GM18517 (cell line): ENCODE measurements around the gene FA2H.
A peak's percentile ranks its signal among the peaks of the same experiment; 100 is the strongest.
"Not testable (repeated sequence)": the region's sequence is repeated elsewhere in the genome, so short reads cannot be mapped to it uniquely, and the experiment has no call there.

Experiments
- ATAC-seq: cut with Tn5 transposase; IDR thresholded peaks from one replicate; pipeline ENCODE4 v1.9.1; 2021; ENCODE audit warnings: mild to moderate bottlenecking, moderate library complexity; ENCODE audit not compliant: unreplicated experiment

FA2H gene

DNA sequence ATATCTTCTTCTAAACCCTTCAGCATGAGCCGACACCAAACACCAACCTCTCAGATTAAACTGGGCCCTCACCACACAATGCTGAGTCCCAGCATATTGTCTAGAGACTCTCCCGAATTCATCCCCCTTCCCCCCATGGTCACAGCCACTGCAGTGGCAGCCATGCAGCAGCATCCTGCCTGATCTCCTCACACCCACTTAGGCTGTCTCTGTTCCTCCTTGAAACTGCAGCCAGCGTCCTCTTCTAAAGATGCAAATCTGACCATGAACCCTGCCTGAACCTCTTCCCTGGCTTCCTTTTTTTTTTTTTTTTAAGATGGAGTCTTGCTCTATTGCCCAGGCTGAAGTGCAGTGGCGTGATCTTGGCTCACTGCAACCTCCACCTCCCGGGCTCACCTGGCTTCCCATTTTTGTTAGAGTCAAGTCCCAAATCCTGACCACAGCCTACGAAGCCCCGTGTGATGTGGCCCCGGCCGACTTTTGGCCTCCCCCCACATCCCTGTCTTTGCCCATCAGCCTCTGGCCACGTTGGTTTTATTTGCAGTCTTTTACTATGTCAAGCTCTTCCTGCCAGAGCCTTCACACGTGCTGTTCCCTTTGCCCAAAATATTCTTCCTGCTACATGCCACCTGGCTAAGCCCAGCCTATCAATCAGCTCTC, 2.8 kb downstream of the FA2H start:
- peak; percentile 65 for ATAC-seq

DNA sequence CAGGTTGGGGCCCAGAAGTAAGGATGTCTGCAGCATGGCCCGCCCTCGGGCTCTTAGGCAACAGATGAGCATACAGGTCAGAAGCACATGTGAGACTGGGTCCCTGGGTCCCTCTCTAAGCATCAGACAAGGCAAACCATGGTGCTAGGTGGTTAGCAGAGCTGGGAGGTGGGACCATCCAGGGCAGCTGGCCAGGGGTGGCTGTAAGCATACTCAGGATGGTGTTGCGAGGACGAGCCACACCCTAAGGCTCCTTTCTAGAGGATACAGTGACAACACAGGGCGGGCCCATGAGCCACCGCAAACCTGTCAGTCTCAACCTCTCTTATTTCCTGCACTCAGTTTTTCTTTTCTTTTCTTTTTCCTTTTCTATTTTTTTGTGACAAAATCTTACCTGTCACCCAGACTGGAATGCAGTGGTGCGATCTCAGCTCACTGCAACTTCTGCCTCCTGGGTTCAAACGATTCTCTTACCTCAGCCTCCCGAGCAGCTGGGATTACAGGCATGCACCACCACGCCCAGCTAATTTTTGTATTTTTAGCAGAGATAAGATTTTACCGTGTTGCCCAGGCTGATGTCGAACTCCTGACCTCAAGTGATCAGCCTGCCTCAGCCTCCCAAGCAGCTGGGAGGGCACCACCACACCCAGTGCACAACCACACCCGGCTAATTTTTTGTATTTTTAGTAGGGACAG, 3.6 kb downstream of the FA2H start:
- ATAC-seq: no peak

DNA sequence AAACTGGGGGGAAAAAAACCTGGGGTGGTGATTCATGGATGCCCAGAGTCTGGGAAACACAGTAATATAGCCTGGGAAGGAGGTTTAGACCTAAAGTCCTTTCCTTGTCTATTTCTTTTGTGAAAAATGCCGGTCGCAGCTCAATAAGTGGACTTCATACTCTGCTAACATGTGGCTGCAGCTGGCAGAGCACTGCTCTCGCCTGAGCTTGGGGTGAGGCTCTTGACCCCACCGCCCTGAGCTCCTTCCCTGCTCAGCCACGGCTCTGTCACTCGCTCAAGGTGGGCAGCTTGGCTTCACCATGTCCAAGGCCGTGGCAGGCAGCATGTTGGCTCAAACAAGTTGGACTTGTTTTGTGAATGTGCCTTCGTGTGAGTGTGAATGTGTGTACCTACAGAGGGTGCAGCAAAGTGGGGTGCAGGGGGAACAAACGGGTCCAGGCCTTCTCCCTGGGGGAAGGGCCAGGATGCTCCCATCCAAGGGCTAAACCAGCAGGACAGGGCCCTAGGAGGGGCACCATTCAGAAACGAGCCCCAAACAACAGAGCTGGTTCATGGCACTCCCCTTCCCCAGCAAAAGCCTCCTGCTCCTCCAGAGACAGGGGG, 4.9 kb downstream of the FA2H start:
- no peak for ATAC-seq

DNA sequence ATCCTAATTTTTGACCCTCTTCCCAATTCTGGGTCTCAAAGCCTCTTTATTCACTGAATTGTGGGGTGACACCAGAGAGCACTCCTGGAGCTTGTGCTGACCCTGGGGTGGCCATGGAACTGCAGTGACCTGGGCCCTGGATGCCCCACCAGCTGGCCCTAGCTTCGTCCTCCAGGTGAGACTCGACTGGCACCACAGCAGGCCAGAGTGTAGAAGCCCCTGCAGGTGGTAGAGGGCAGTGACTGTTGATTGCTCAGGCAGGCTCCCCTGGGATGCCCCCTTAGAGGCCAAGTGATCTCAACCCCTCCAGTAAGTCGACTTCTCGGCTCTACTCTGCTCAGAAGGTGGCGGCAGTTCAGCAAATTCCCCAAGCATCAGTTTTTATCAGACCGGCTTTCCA, 6.4 kb downstream of the FA2H start:
- ATAC-seq: no peak

DNA sequence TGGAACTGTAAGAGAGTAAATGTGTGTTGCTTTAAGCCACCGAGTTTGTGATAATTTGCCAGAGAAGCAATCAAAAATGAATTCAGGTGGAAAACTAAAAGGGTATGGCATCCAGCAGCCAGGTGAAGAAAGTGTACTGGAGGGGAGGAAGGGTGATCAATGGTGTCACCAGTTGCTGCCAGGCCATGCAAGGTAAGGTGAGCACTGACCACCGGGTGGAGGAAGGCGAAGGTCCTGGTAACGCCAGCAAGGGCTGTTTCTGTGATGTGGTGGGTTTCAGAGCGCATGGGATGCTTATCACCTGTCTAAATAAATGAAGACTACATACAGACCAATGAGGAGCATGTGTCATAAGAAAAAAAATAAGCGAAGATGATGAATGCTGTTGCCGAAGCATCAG, 6.9 kb downstream of the FA2H start:
- no peak for ATAC-seq

DNA sequence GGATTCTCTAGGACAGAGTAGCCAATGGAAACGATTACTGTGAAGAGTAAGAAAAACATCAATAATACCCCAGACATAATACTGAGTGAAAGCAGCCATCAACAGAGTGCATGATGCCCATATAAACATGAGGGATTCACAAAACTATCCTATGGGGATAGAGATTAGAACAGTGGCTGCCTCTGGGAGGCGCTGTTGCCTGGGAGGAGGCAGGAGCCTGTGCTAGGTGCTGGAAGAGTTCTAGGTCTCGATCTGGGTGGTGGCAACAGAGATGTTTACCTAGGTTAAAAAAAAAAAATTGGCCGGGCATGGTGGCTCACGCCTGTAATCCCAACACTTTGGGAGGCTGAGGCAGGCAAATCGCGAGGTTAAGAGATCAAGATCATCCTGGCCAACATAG, 7.9 kb downstream of the FA2H start:
- ATAC-seq: no peak

DNA sequence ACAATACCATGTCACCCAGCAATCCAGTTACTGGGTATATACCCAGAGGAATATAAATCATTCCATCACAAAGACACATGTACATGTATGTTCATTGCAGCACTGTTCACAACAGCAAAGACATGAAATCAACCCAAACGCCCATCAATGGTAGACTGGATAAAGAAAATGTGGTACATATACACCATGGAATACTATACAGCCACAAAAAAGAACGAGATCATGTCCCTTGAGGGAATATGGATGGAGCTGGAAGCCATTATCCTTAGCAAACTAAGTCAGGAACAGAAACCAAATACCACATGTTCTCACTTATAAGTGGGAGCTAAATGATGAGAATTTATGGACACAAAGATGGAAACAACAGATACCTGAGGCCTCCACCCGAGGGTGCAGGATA, 10.4 kb downstream of the FA2H start:
- not testable (repeated sequence) for ATAC-seq

DNA sequence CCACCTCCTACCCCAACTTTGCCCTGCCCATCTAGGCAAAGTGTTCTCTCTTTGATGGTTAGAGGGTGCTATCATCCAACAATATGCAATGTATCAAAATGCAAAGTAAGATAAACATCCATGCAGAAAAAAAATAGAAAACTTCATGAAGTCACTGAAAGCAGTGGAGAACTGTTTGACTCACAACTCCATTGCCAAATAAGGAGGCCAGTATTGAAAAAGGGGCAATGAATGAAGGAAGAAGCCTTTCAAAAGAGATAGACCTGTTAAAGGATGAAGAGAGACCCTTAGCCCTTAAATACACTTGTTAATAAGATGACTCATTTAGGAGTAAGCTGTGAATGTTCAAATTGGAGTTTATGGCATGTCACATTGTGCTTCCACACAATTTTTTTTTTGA, 13.0 kb downstream of the FA2H start:
- no peak for ATAC-seq

DNA sequence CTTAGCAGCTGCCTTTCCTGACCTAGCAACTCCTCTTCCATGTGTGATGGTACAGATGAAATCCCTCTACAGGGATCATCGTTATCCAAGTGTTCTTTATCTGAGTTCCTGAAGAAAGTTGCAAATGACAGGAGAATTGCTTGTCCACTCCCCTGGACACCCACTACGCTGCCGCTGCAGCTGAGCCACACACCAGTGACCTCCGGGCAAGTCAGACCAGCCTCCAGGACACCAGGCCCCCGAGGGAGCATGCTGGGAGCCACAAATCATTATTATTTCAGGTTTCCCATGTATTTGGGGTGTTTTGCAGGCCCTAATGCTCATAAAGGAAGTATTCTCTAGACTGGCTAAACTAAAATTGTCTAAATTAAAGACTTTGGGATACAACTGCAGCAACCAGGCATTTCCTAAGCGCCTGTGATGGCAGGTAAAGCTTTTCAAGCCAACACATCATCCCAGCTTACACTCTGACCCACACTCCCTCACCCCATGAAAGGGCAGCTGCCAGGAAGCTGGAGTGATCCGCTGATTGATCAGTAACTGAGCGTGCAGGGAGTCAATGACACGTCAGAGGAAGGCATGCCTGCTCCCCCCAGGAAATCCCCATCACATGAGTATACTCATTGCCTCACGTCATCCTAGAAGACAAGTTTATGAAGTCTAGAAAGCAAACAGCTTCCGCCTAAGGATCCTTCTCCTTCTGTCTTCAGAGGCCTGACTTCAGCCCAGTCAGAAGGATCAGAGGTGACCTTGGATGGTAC, 14.4 kb downstream of the FA2H start:
- ATAC-seq: no peak

DNA sequence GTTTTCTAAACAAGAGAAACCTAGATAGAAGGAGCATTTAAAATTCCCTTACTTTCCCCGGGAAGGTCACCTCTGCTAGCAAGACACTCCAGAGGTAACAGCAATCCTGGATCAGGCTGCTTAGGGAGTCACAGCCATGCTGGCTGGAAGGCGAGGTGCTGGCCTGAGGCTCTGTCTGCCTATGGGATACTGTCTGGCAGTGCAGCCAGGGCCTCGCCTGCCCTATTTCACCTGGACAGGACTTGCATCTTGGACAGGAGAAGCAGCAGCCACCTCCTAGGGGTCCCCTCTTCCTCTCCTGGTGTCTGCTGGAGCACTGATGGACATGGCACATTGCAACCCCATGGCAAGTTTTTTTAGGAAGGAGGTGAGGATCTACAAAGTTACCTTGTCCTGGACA, 15.1 kb downstream of the FA2H start:
- ATAC-seq: no peak

DNA sequence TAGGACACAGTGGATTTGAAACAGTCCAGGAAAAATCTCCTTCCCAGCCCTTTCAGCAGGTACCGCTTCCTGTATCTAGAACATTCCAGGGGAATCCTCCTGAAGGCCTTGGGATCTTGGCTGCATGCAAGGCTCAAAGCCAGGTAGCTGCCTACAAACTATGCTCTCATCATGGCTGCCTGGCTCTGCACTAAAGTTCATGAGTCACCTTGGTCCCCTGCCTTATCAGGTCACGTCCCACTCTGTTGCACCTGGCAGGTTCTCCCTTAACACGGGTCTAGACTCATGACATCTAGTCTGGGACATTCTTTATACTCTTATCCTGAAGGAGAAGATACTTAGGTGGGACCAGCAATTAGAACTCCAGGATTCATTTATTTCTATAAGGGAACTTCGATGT, 15.8 kb downstream of the FA2H start:
- no peak for ATAC-seq

DNA sequence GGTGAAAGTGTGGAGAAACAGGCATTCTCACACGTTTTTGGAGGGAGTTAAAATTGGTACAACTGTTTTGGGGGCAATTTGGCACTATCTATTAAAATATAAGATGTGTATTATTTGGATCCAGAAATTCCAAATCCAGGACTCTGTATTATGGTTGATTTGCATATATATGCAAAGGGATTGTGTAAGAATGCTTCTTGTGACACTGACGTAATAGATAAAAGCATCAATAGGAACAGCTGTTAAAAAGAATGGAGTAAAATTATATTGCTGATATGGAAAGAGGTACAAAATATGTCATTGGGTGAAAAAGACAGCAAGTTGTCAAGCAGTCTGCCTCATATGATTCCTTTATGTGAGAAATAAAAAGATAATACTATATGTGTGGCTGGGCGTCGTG, 17.3 kb downstream of the FA2H start:
- ATAC-seq: no peak

DNA sequence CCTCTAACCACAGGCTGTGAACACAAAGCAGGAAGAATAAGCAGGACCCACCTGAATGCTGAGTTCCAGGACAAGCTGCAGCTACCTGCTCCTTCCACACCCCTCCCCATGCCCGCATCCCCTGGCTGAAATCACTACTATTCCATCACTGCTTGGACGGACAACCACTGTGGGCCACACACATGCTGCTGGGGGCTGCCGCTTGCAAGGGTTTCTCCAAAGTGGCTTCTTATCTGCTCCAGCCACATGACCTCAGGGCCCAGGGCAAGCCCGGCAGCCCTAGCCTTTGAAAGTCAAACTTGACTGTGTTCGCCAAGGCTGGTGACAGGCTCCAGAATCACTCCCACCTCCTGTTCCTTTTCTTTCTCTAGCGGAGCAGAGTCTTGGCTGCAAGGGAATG, 18.4 kb downstream of the FA2H start:
- no peak for ATAC-seq

DNA sequence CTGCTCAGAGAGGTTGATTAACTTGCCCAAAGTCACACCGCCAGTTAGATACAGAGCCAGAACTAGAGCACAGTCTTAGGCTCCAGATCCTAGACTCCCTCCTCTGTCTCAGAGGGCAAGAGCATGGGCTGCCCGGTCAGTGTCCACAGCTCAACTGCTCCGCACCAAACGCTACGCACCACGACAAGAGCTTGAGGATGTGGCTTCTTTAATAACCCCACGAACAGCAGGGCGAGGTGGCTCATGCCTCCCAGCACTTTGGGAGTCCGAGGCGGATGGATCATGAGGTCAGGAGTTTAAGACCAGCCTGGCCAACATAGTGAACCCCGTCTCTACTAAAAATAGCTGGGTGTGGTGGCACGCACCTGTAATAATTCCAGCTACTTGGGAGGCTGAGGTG, 21.4 kb downstream of the FA2H start:
- ATAC-seq: no peak

DNA sequence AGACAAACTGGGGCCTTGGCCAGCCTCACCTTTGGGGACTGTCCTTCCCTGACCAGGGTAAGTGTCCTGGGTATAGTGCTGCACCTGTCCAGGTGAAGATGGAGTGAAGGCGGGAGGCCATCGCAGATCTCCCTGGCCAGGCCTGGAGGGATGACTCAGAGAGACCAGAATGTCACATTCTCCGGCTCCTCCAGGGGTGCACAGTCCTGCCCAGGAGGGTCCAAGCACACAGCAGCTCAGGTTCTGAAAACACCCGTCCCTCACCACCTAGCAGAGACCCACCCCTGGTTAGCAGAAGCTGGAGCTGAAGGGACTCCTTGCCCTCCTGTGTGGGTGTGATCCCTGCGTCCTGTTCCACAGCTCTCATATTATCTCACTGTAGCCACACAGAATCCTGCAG, 21.9 kb downstream of the FA2H start:
- ATAC-seq: no peak

DNA sequence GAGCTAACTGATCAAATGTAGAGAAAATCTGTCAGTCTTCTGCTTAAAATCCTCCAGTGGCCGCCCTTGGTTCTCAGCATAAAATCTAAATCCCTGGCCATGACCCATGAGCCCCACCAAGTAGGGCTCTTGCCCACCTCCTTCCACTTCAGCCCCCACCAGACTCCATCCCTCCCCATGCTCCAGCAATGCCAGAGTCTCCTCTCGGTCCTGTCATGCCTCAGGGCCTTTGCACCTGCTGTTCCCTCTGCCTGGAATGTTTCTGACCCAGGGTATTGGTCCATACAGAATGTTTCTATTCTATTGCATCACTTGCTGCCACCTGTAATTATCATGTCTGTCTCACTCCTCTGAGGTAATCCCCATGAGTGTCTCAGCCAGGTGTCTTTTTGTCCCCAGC, 22.4 kb downstream of the FA2H start:
- ATAC-seq: no peak

DNA sequence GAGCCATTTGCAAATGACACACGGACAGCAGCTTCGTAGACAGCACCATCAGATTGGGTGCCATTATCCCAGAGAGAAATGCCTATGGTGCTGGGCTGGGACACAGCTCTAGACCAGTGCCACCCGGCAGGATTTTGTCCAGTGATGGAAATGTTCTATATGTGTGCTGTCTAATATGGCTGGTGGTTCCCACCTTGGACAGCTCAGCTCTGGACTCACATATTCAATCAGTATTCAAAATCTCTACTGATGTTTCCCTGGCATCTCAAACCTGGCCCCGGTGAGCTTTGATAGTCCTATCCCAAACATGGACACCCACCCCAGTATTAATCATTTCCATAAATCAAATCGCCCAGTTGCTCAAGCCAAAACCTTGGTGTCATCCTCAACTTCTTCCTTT, 23.0 kb downstream of the FA2H start:
- ATAC-seq: no peak

DNA sequence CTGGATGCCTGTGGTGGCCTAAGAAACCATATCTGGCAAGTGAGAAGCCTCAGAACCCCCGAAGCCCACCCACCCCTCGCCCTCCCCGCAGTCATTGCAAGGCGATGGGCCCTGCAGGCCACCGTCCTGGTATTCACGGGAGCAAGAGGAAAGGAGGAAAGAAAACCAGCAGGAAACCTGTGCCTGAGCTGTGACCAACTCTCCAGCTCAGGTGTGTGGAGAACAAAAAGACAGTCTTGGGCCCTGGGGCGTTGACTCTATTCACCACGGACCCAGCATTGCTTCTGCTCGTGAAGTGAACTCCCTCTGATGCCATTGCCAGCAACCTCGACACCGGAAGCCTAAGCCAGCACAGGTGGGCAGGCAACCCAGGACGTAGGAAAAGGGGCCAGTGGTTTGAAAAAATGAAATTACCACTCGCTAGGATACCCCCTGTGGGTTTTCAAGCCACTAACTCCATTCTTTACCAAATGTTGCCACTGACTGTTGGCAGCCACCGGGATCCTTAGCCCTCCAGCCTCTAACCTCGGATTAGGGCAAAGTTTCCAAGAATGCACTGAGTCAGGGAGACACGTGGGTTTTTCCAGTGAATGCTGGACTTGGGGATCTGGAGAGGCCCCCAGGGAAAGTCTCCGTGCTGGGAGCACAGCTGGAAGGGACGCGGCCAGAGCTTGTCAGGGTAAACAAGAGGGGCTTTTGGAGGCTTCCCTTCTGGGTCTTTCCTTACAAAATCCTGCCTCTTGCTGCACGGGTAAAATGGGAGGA, 25.1 kb downstream of the FA2H start:
- ATAC-seq: no peak

DNA sequence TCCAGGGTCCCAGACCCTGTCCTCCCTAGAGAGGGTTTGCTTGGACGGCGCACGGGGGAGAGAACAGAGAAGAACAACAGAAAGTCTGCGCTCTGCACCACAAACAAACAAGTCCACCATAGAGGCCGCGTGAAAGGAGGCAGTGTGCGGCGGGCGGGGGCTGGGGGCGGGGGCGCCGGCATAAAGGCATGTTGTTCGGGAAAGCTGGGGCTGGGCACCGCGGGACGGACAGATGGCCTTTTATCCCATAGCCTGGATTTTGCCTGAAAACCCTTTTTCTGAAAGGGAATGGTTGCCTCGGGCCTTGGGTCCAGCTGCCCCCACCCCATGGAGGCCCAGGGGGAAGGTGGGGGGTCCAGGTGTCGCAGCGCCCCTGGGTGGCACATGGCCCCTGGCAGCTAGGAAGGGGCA, 26.0 kb downstream of the FA2H start:
- ATAC-seq: no peak

DNA sequence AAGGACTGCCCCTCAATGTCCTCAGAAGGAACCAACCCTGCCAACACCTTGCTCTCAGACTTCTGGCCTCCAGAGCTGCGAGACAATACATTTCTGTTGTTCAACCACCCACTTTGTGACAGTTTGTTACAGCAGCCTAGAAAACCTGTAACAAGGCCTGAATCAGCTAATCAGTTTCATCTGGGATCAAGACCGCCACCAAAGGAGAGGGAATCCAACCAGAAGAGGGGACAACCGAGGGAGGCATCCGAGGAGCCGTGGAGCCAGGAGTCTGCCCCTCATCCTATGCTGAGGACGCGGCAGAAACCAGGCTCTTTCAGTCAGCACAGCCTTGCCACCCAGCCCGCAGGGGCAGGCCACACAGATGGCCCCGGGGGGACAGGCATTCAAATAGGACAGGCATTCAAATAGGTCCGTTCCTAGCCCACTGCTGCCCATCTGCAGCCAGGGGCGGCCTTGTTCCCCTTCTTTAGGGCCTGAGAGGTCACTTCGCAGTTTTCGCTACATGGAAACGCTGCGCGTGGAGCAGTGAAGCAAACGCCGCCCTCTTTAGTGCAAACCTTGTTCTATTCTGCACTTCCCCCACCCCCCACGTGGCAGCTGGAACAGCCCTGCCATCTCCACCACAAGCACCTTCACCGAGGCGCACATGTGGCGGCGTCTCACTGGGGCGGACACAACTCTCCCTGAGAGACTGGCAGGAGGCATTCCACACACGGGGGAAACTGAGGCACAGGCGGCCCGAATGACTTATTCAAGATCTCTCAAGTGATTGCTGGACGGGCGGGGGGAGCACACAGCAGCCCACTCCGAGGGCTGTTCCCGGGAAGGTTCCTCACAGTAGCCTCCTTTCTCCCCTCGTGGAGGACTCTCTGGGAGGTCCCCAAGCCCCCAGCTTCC, 26.7 kb downstream of the FA2H start:
- no peak for ATAC-seq
